COR-L47 (cell line): Measurements from ENCODE around the gene MXD4.
"Not testable (repeated sequence)": the region's sequence is repeated elsewhere in the genome, so short reads cannot be mapped to it uniquely, and the experiment has no call there.

Experiments used
- DNase-seq: peaks from one replicate; lab custom pipeline; 2025; lab: John Stamatoyannopoulos, UW

The MXD4 gene

DNA sequence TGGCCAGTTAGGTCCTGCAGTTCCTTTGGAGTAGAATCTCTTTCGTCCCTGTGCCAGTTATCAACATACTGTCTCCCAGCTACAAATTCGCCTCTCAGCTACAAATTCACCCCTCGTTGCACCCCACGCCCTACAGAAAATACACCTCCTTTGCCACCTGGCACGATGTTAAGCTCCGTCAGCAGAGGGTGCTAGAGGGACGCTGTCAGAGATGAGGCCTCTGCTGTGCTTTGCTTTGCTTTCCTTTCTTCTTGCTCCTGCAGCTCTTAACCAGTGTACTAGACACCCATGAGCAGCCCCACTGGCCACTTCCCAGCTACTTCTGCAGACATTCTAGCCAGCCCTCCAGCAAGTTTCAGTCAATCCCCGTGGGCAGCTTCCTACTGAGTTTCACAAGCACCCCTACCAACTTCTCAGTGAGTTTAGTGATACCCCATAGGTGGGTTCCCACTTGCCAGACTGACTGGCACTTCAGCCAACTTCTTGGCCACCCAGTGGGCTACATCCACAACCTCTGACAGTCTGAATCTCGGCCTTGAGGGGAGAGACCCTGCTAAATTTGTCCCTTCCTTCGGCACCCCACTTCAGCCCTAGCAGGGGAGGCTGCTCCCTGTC lies 41.8 kb downstream of the MXD4 start:
- DNase-seq, result peak; percentile 70

DNA sequence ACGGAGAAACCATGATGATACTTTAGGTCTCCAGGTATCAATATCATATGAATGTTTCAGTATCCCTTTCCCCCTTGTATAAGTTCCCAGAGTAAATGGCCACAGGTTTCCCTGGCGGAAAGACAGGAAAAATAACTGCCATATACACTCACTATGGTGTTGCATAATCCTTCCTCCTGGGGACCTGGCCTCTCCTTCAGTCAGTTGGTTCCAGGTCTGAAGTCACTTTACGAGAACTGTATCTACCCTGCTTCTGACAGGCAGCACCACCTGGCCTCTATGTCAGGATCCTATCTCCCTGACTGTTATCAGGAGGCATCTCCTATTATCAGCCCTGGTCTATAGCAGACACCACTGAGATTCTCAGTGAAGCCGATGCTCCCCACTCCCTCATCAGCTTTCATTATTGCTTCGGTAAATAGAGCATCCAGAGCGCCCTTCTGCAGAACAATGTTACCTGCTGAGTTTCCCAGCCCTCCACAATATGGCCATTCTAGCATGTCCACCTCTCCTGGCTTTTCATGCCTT lies 42.6 kb downstream of the MXD4 start:
- DNase-seq, result no peak

DNA sequence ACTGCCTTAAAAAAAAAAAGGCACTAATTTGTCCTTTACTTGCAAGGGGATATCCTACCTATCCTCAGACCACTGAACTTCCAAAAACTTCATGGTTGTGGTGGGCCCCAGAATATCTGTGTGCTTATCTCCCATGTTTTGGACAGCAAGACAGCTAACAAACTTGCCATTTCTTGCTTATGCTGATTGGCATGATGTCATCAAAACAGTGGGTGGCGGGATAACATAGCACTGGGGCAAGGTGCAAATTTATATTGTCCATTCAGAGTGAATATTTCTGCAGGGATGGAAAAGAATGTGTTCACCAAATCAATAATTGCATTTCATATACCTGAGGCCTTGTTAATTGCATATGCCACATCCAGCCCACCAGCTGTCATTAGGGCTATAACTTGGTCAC lies 43.5 kb downstream of the MXD4 start:
- DNase-seq, result no peak

DNA sequence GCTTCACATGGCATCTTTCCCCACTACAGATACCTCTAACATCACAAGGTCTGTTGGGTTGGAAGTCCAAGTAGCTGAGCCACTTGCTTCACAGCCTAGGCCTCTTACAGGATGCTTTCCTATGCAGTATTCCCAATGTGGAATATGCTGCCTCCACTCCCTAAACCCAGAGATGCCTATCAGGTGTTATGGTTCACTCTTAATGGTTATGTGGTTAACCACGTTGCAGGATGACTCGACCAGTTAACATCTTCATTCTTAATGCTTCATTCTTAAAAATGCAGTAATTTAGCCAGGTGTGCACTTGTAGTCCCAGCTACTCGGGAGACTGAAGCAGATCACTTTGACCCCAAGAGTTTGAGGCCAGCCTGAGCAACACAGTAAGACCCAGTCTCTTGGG lies 44.2 kb downstream of the MXD4 start:
- no peak for DNase-seq

DNA sequence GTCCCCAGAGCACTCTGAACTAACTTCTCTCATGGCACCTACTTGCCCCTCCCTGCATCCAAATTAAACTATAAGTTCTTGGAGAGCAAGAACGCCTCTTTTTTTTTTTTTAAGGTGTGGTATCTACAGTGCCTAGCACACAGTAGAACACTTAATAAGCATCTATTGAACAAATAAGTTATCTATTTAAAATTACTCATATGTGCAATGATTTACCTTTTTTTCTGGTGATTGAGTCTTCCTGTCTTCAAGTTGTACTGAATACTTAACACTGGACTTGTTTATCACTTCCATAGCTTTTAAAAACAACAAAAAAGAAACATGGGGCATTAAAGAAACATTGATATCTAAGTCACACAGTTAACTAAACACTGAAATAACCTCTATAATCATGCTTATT lies 49.1 kb downstream of the MXD4 start:
- DNase-seq, result no peak

DNA sequence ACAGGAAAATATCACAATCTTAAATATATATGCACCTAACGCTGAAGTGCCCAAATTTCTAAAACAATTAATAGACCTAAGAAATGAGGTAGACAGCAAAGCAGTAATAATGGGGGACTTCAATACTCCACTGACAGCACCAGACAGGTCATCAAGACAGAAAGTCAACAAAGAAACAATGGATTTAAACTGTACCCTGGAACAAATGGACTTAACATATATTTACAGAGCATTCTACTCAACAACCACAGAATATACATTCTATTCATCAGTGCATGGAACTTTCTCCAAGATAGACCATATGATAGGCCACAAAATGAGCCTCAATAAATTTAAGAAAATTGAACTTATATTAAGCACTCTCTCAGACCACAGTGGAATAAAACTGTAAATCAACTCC lies 59.1 kb downstream of the MXD4 start:
- DNase-seq, result not testable (repeated sequence)
